RWPE1 (cell line): ENCODE measurements around the gene MEOX1.

Source experiments
- CTCF ChIA-PET: fragments of 350-600 bp; sonication (Branson Sonifier 250); formaldehyde crosslinking; extraction: SDS; loops from one replicate; lab custom pipeline; 2021; lab: Yijun Ruan, JAX
- POLR2A ChIA-PET: fragments of 400-600 bp; formaldehyde crosslinking; extraction: SDS; loops from one replicate; lab custom pipeline; 2020; ENCODE audit warnings: antibody characterized with exemption; ENCODE audit not compliant: low non-redundant PET; lab: Yijun Ruan, JAX
- DNase-seq: peaks from one replicate; pipeline ENCODE4 v3.0.0; 2012; ENCODE audit warnings: low spot score
- H3K27ac ChIP-seq: fragments of 450-650 bp; 2 replicates; pipeline ENCODE4 v1.5.1; 2017
- TF ChIP-seq, protein P1 (sequence below): fragments of 450-650 bp; conservative IDR thresholded peaks from 2 replicates; pipeline ENCODE4 v1.5.1; 2017; ENCODE audit warnings: low read depth, mild to moderate bottlenecking

MEOX1 gene

DNA sequence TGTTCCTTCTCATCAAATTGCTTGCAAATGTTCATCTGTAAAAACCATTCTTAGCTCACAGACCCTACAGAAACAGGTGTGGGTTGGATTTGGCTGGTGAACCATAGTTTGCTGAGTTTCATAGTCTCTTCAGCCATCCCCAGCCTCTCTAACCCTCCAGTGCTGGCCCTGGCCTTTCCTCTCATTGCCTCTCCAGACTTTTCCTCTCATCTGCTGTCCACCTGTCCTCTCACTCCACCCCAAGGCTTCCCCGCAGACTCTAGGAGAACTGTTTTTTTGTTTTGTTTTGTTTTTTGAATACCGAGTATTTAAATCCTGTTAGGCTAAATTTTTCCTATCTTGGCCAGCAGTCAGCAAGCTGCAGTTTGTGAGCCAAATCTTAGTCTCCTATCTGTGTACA is 41.1 kb downstream of the MEOX1 start:
- DNase-seq = no peak
- TF ChIP-seq, protein P1, sequence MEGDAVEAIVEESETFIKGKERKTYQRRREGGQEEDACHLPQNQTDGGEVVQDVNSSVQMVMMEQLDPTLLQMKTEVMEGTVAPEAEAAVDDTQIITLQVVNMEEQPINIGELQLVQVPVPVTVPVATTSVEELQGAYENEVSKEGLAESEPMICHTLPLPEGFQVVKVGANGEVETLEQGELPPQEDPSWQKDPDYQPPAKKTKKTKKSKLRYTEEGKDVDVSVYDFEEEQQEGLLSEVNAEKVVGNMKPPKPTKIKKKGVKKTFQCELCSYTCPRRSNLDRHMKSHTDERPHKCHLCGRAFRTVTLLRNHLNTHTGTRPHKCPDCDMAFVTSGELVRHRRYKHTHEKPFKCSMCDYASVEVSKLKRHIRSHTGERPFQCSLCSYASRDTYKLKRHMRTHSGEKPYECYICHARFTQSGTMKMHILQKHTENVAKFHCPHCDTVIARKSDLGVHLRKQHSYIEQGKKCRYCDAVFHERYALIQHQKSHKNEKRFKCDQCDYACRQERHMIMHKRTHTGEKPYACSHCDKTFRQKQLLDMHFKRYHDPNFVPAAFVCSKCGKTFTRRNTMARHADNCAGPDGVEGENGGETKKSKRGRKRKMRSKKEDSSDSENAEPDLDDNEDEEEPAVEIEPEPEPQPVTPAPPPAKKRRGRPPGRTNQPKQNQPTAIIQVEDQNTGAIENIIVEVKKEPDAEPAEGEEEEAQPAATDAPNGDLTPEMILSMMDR = no peak
- POLR2A ChIA-PET = no interaction called here
- H3K27ac ChIP-seq = no peak overlapping the region
- CTCF ChIA-PET = interaction anchor here (0.6 to 0.7 kb wide), 2 partner anchors 28 to 74 kb away, joined by 3 to 4 read pairs; no protein-coding TSS in a partner anchor

DNA sequence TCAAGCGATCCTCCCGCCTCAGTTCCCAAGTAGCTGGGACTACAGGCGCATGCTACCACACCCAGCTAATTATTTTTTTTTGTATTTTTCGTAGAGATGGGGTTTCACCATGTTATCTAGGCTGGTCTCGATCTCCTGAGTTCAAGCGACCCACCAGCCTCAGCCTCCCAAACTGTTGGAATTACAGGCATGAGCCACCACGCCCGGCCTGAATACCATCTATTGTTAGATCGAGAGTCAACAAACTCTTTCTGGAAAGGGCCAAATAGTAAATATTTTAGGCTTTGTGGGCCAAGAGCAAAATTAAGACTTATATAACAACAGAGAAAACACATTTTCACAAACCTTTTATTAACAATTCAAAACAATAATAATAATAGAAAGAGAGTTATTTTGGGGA is 41.6 kb downstream of the MEOX1 start:
- POLR2A ChIA-PET = no interaction called here
- TF ChIP-seq, protein P1 = no peak
- CTCF ChIA-PET = interaction anchor here (0.7 kb wide), 1 partner anchor 27 kb away, joined by 4 read pairs; no protein-coding TSS in a partner anchor
- no peak overlapping the region for H3K27ac ChIP-seq
- DNase-seq = no peak

DNA sequence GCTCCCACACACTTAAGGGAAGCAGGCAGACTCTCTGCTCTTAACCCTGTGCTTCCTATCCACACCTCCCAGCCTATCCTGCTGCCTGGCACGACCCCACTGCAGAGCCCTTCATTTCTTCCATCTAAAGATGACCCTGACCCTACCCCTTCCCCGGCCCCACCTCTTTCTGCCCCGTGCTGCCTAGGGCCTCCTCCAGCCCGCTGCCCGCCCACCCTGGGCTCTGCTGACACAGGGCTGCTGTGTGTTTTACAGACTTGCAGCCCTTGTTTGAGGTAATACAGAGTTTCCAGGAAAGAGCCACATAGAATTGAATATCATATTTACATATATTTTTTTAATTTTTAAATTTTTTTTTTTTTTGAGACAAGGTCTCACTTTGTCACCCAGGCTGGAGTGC is 42.0 kb downstream of the MEOX1 start:
- ChIA-PET POLR2A (no interaction called here), CTCF (no interaction called here)
- H3K27ac ChIP-seq = no peak overlapping the region
- DNase-seq = no peak
- TF ChIP-seq, protein P1 = no peak

DNA sequence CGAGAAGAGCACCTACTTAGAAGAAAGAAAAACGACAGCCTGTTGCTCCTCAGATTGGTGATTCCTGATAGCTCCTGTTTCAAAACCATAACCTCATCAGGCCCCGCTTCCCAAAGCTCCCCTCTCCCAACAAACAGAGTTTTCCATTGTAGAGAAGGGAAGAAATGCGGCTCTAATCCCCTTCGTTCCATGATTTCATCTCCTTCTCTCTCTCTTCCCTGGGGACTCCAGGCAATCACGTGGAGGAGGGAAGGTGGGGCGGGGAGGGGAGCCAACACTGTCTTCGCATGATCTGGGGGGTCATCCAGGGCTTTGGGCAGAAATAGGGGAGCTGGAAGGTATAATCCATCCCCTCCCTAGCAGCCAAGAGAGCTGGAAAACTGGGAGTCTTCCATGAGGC is 43.4 kb downstream of the MEOX1 start:
- ChIA-PET CTCF (interaction anchor here (1.1 kb wide), 1 partner anchor 228 kb away, joined by 4 read pairs; no protein-coding TSS in a partner anchor), POLR2A (no interaction called here)
- no peak for DNase-seq
- TF ChIP-seq, protein P1 = no peak
- no peak overlapping the region for H3K27ac ChIP-seq

DNA sequence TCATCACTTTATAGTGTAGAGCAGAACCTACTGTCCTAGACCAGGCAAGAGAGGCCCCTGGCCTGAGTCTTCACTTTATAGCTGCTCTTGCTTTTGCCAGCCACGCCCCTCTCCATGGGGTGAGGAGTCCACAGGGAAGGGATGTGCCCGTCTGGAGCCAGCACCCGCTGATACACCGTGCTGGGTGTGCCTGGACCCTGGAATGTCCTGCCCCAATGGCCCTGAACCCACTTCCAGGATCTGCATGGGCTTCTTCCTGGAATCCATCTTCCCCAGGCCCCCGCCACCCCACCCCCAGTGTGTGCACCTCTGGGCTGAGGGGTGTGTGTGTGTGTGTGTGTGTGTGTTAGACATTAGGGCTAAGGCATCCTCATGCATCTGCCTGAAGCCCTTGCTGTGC is 44.9 kb downstream of the MEOX1 start:
- TF ChIP-seq, protein P1 = no peak
- peak overlapping the region; percentile 57 for H3K27ac ChIP-seq
- ChIA-PET CTCF (no interaction called here), POLR2A (no interaction called here)
- DNase-seq = no peak

DNA sequence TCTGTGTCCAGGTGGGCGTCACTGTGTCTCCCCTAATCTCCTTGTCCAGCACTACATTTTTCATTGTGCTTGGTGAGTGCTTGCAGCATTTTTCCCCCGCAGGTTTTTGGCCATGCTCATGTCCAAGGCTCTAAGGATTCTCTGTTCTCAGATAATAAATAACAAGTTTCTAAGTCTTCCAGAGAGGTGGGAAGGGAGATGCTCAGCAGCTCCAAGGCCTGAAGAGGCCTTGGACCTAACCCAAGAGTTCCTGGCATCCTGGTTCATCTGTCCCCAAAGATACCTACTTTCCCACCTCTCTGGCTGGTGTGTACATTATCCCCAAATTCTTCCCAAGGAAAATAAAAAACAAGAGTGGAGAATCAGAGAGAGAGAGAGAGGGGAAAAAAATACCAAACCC is 45.3 kb downstream of the MEOX1 start:
- CTCF ChIA-PET = no interaction called here

More for the DNA sequence above, 45.3 kb downstream of the MEOX1 start:
- TF ChIP-seq, protein P1 = no peak
- no peak for DNase-seq
- H3K27ac ChIP-seq = peak overlapping the region; percentile 57
- POLR2A ChIA-PET = no interaction called here
